Progenitor cell of endocrine pancreas (in vitro differentiated cells): ENCODE results near the gene RND1. TPM values are rescaled to one million over a fixed set of nuclear protein-coding genes. Genes with fewer than 3 reads are reported as not detected.
"Not testable (repeated sequence)": the region's sequence is repeated elsewhere in the genome, so short reads cannot be mapped to it uniquely, and the experiment has no call there.

Experiments used
- DNase-seq: peaks from one replicate; pipeline ENCODE4 v3.0.0; 2021; ENCODE audit warnings: low spot score; ENCODE audit not compliant: unreplicated experiment
- H3K27ac Mint-ChIP-seq: 2 replicates; pipeline ENCODE4 v1.8.0; 2021; ENCODE audit warnings: mild to moderate bottlenecking, moderate library complexity, mixed read lengths
- H3K27me3 Mint-ChIP-seq: 2 replicates; pipeline ENCODE4 v1.8.0; 2021; ENCODE audit warnings: mixed read lengths
- H3K36me3 Mint-ChIP-seq: 2 replicates; pipeline ENCODE4 v1.8.0; 2022; ENCODE audit warnings: mixed read lengths; ENCODE audit not compliant: insufficient read depth
- H3K4me1 Mint-ChIP-seq: 2 replicates; pipeline ENCODE4 v1.8.0; 2021; ENCODE audit warnings: low read depth, mixed read lengths
- H3K4me3 Mint-ChIP-seq: 2 replicates; pipeline ENCODE4 v1.8.0; 2021; ENCODE audit warnings: low read depth, mild to moderate bottlenecking, moderate library complexity, mixed read lengths
- H3K9me3 Mint-ChIP-seq: 2 replicates; pipeline ENCODE4 v1.8.0; 2021; ENCODE audit warnings: low read depth, mixed read lengths
- total RNA-seq: library from RNA; stranded (reverse); gene quantifications from 2 replicates; pipeline ENCODE4 v1.2.1, GENCODE V29; 2021
- TF ChIP-seq, protein P1 (sequence below): fragments of 200-600 bp; sonication (generic); IDR thresholded peaks from one replicate; pipeline ENCODE4 v1.5.0; 2021; ENCODE audit warnings: antibody characterized with exemption, mild to moderate bottlenecking; ENCODE audit not compliant: unreplicated experiment

The RND1 gene
- total RNA-seq, 1 donor from 2014 or later = 12.5 TPM

DNA sequence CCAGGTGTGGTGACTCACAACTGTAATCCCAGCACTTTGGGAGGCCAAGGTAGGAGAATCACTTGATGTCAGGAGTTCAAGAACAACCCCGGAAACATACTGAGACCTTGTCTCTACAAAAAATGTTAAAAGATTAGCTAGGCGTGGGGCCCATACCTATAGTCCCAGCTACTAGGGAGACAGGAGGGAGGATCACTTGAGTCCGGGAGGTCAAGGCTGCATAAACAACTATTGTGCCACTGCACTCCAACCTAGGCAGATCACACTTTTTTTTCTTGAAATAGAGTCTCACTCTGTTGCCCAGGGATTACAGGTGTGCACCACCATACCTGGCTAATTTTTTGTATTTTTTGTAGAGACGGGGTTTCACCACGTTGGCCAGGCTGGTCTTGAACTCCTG lies 6.1 kb downstream of the RND1 start:
- no peak for DNase-seq
- TF ChIP-seq, protein P1, sequence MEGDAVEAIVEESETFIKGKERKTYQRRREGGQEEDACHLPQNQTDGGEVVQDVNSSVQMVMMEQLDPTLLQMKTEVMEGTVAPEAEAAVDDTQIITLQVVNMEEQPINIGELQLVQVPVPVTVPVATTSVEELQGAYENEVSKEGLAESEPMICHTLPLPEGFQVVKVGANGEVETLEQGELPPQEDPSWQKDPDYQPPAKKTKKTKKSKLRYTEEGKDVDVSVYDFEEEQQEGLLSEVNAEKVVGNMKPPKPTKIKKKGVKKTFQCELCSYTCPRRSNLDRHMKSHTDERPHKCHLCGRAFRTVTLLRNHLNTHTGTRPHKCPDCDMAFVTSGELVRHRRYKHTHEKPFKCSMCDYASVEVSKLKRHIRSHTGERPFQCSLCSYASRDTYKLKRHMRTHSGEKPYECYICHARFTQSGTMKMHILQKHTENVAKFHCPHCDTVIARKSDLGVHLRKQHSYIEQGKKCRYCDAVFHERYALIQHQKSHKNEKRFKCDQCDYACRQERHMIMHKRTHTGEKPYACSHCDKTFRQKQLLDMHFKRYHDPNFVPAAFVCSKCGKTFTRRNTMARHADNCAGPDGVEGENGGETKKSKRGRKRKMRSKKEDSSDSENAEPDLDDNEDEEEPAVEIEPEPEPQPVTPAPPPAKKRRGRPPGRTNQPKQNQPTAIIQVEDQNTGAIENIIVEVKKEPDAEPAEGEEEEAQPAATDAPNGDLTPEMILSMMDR = no peak
- Mint-ChIP-seq H3K36me3 (peaks cover 9% of the 10 kb centered on the region), H3K4me1 (peaks cover 15% of the 10 kb centered on the region), H3K27ac (no peak overlapping the region), H3K4me3 (no peak overlapping the region), H3K27me3 (no peaks in the 10 kb centered on the region), H3K9me3 (no peaks in the 10 kb centered on the region)

DNA sequence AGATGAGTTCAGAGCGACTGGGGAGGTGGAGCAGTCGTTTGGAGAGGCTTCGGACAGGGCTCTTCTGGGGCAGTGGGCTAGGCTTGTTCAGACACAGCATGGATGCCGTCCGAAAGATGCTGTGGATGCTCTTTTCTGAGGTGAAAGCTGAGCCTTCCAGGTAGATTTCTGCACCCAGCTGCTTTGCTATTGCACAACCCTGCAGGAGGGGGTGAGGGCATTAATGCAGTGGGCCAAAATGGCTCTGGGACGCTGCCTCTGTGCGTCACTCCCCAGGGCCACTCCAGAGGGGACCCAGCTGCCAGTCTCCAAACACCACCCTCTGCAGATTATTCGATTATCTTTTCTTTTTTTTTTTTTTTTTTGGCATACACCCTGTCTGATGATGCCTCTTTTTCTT lies 7.6 kb downstream of the RND1 start:
- no peaks in the 10 kb centered on the region for H3K27me3 Mint-ChIP-seq
- DNase-seq = no peak
- H3K4me3 Mint-ChIP-seq = no peak overlapping the region
- no peaks in the 10 kb centered on the region for H3K9me3 Mint-ChIP-seq
- peaks cover 7% of the 10 kb centered on the region for H3K36me3 Mint-ChIP-seq
- no peak overlapping the region for H3K27ac Mint-ChIP-seq
- TF ChIP-seq, protein P1 = no peak
- peaks cover 4% of the 10 kb centered on the region for H3K4me1 Mint-ChIP-seq

DNA sequence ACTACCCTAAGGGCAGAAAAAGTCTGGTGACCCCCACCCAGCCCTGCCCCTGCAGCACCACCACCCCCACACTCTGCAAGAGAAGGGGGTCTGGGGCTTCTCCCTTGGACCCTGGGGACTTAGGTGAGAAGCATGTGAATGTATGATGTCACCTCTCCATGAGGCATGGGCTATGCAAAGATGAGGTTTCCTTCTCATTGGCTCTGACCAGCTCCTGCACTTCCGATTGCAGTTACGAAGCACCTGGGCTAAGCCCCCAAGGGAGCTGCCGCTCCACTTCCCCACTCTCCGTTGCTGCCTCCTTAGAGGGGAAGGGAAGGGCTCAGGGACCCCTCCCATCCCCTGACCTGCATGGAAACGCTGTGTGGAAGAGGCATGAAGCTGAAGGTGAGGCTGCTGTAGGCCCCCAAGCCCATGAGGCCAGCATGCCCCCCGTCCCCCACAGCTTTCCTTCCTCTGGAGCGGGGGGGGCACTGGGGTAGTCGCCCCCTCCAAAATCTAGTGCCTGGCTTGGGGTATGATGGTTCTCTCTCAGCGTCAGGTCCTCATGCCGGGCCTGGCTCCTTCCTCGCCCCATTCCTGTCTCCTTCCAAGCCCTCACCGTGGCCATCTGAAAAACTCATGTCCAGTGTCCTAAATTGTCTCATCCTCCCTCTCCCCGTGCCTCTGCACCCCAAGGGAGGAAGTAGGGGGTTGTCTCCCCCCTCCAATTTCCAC lies 8.2 kb downstream of the RND1 start:
- Mint-ChIP-seq H3K9me3 (no peaks in the 10 kb centered on the region), H3K4me1 (peaks cover 6% of the 10 kb centered on the region), H3K27ac (no peak overlapping the region), H3K36me3 (peaks cover 7% of the 10 kb centered on the region), H3K4me3 (no peak overlapping the region), H3K27me3 (no peaks in the 10 kb centered on the region)
- DNase-seq = no peak
- TF ChIP-seq, protein P1 = no peak

DNA sequence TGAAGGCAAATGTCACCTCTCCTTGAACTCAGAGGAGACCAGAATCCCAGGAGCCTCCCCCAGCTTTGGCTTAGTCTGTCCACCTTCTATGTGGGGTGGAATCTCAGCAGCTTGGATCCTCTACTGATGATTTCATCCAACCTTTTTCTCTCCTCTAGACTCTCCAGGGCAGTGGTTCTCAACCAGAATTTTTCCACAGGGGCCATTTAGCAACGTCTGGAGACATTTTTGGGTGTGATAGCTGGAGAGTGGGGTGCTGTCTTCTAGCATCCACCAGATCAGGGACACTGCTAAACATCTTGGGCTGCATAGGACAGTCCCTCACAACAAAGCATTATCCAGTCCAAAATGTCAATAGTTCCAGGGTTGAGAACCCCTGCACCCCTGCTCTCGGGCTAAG lies 9.3 kb downstream of the RND1 start:
- no peak overlapping the region for H3K4me3 Mint-ChIP-seq
- H3K36me3 Mint-ChIP-seq = peaks cover 7% of the 10 kb centered on the region
- H3K9me3 Mint-ChIP-seq = no peaks in the 10 kb centered on the region
- TF ChIP-seq, protein P1 = no peak
- DNase-seq = no peak
- peaks cover 6% of the 10 kb centered on the region for H3K4me1 Mint-ChIP-seq
- H3K27ac Mint-ChIP-seq = no peak overlapping the region
- H3K27me3 Mint-ChIP-seq = no peaks in the 10 kb centered on the region

DNA sequence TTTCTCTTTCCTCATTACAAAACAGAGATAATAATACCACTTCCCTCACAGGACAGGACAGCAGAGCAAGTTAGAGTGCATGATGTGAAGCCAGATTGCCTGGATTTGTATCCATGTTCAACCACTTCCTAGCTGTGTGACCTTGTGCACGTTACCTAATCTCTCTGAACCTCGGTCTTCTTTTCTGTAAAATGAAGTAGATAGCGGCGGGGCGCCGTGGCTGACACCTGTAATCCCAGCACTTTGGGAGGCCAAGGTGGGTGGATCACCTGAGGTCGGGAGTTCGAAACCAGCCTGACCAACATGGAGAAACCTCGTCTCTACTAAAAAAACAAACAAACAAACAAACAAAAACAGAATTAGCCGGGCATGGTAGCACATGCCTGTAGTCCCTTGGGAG lies 10.7 kb downstream of the RND1 start:
- not testable (repeated sequence) for H3K36me3 Mint-ChIP-seq, H3K9me3 Mint-ChIP-seq, H3K27me3 Mint-ChIP-seq, H3K4me3 Mint-ChIP-seq, DNase-seq
- Mint-ChIP-seq H3K4me1 (peaks cover 18% of the 10 kb centered on the region), H3K27ac (peak overlapping the region; percentile 56)

DNA sequence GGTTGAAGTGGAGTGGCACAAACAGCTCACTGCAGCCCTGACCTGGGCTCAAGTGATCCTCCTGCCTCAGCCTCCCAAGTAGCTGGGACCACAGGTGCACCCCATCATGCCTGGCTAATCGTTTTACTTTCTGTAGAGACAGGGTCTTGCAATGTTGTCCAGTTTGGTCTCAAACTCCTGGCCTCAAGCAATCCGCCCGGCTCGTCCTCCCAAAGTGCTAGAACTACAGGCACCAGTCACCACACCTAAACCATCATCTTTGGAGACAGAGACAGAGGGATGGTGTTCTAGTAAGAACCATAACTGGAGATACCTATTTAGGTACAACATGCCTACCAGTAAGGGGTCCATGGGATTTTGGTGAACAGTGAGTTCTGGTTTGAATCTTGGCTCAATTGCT lies 11.2 kb downstream of the RND1 start:
- Mint-ChIP-seq H3K27me3 (no peaks in the 10 kb centered on the region), H3K27ac (no peak overlapping the region), H3K4me3 (no peak overlapping the region), H3K36me3 (peaks cover 2% of the 10 kb centered on the region), H3K9me3 (no peaks in the 10 kb centered on the region), H3K4me1 (peaks cover 20% of the 10 kb centered on the region)
- no peak for DNase-seq
- TF ChIP-seq, protein P1 = no peak
